Neural crest cell (in vitro differentiated cells): Measurements from ENCODE around the gene MCF2L. TPM values are rescaled to one million over a fixed set of nuclear protein-coding genes. Genes with fewer than 3 reads are reported as not detected.
A peak's percentile ranks its signal among the peaks of the same experiment; 100 is the strongest.

ENCODE experiments used
- DNase-seq: peaks from one replicate; pipeline ENCODE4 v3.0.0; 2021; ENCODE audit warnings: low read depth, mixed read lengths, low spot score
- H3K27ac Mint-ChIP-seq: one replicate; pipeline ENCODE4 v1.8.0; 2021; ENCODE audit warnings: mild to moderate bottlenecking, mixed read lengths; ENCODE audit not compliant: unreplicated experiment
- H3K27me3 Mint-ChIP-seq: 2 replicates; pipeline ENCODE4 v1.8.0; 2021; ENCODE audit warnings: low read depth, mild to moderate bottlenecking, mixed read lengths
- H3K36me3 Mint-ChIP-seq: 2 replicates; pipeline ENCODE4 v1.8.0; 2021; ENCODE audit warnings: low read depth, mild to moderate bottlenecking, mixed read lengths
- H3K4me1 Mint-ChIP-seq: 2 replicates; pipeline ENCODE4 v1.8.0; 2021; ENCODE audit warnings: mixed read lengths
- H3K4me3 Mint-ChIP-seq: one replicate; pipeline ENCODE4 v1.8.0; 2021; ENCODE audit warnings: mild to moderate bottlenecking, mixed read lengths
- H3K9me3 Mint-ChIP-seq: 2 replicates; pipeline ENCODE4 v1.8.0; 2021; ENCODE audit warnings: mixed read lengths
- CTCF ChIP-seq: fragments of 200-600 bp; sonication (generic); conservative IDR thresholded peaks from 2 replicates; pipeline ENCODE4 v1.5.0; 2021; ENCODE audit warnings: antibody characterized with exemption, mild to moderate bottlenecking
- total RNA-seq: library from RNA; stranded (reverse); gene quantifications from 2 replicates; pipeline ENCODE4 v1.2.1, GENCODE V29; 2021

Gene MCF2L
- total RNA-seq, 1 donor from 2014 or later, result 59.9 TPM

GRCh38 chr13:113123226-113124201 is 154.5 kb downstream of the MCF2L start:
- no peaks in the 10 kb centered on the region for H3K9me3 Mint-ChIP-seq
- DNase-seq, result no peak
- peaks cover 3% of the 10 kb centered on the region for H3K27me3 Mint-ChIP-seq
- no peaks in the 10 kb centered on the region for H3K36me3 Mint-ChIP-seq
- peaks cover 12% of the 10 kb centered on the region for H3K4me1 Mint-ChIP-seq
- no peak overlapping the region for H3K4me3 Mint-ChIP-seq
- no peak overlapping the region for H3K27ac Mint-ChIP-seq
- TF ChIP-seq CTCF, result peak; percentile 25

GRCh38 chr13:113124211-113124970 is 155.4 kb downstream of the MCF2L start:
- no peak for TF ChIP-seq CTCF
- no peak for DNase-seq
- H3K4me1 Mint-ChIP-seq, result peaks cover 12% of the 10 kb centered on the region
- no peaks in the 10 kb centered on the region for H3K36me3 Mint-ChIP-seq
- peaks cover 3% of the 10 kb centered on the region for H3K27me3 Mint-ChIP-seq
- no peak overlapping the region for H3K27ac Mint-ChIP-seq
- no peaks in the 10 kb centered on the region for H3K9me3 Mint-ChIP-seq
- no peak overlapping the region for H3K4me3 Mint-ChIP-seq

- DNase-seq, result no peak
- H3K27ac Mint-ChIP-seq, result peak overlapping the region; percentile 67
- TF ChIP-seq CTCF, result no peak
- no peaks in the 10 kb centered on the region for H3K36me3 Mint-ChIP-seq
- no peaks in the 10 kb centered on the region for H3K9me3 Mint-ChIP-seq
- H3K4me1 Mint-ChIP-seq, result peaks cover 12% of the 10 kb centered on the region
- H3K27me3 Mint-ChIP-seq, result no peaks in the 10 kb centered on the region
- H3K4me3 Mint-ChIP-seq, result no peak overlapping the region
Measured at GRCh38 chr13:113125506-113126264, 156.7 kb downstream of the MCF2L start.

GRCh38 chr13:113126265-113127150 is 157.5 kb downstream of the MCF2L start:
- Mint-ChIP-seq H3K4me3 (no peak overlapping the region), H3K36me3 (no peaks in the 10 kb centered on the region), H3K27me3 (no peaks in the 10 kb centered on the region), H3K27ac (no peak overlapping the region), H3K4me1 (peaks cover 12% of the 10 kb centered on the region), H3K9me3 (no peaks in the 10 kb centered on the region)
- TF ChIP-seq CTCF, result no peak
- no peak for DNase-seq
